Astrocyte of the hippocampus (primary cell): ENCODE measurements around the gene HS1BP3.

Experiments
- DNase-seq: peaks from one replicate; pipeline ENCODE4 v3.0.0; 2011; ENCODE audit warnings: low read depth, low spot score

Gene HS1BP3, protein sequence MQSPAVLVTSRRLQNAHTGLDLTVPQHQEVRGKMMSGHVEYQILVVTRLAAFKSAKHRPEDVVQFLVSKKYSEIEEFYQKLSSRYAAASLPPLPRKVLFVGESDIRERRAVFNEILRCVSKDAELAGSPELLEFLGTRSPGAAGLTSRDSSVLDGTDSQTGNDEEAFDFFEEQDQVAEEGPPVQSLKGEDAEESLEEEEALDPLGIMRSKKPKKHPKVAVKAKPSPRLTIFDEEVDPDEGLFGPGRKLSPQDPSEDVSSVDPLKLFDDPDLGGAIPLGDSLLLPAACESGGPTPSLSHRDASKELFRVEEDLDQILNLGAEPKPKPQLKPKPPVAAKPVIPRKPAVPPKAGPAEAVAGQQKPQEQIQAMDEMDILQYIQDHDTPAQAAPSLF

DNA sequence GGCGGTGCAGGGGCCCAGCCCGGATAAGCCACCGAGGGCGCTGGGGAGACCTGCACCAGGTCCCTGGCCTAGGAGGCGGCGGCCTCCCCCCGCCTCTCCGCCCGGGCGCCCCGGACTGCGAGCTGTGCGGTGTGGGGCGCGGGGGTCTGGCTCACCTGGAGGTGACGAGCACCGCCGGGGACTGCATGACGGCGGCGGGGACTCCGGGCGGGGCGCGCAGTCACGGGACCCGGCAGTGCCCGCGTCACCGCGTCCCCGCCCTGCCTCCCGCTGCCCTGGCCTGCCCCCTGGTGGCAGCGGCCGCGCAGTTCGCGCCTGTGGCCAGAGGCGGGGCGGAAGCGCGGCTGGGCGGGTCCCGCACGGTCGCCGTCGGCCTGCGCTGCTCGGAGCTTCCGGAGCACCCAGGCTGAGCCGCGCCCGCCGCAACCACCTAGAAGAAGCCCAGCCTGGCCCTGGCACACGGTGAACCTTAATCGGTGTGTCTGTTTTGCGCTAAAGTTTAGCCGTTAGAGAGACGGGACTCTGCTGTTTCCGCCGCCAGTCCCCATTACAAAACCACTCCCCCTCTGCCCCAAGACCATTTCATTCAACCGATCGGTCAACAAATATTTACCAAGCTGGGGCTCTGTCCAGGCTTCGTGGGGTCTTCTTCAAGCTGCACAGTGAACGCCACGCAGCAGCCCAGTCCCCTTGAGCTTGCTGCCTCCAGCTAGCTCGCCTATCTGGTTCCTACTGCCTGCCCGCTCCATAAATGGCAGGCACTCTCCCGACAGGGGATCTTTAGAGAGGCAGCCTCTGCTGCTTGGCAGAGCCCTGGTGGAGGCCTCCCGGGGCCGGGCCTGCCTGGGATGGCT lies at the start of gene HS1BP3:
Gene HS1BP3, minus strand, starts transcription at position 222 of the 854 bp plus-strand sequence. Its CDS starts 35 bp downstream, at position 187.
- DNase-seq, result peak; percentile 95

DNA sequence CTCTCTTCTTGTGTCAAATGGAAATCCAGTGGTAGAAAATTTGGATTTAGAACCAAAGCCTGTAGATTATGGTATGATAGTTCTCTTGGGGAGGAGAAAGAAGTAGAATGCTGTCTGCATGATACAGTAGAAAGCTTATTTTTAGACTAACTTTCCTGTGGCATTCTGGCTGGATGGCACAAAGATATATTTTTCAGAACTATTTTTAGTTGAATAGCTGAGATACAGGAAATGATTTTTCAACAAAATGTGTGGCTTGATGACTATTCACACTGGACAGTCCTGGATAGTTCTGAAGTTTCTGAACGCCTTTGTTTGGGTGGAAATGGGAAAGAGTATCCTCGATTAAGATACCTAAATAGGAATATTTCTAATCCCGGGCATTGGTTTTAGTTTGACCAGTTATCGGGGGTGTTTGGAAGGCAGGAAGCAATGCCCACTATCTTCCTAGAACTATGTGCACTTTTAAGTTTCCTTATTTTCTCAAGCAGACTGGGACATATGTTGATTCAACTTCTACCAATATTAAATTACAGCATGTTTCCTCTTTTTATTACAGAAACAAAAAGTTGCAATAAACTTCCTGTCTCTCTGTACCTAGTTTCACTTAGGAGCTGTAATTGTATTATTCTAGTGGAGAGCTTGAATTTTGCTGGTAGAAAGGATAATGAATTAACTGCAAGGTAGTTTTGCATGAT lies 48.2 kb upstream of the HS1BP3 start:
- DNase-seq, result no peak

DNA sequence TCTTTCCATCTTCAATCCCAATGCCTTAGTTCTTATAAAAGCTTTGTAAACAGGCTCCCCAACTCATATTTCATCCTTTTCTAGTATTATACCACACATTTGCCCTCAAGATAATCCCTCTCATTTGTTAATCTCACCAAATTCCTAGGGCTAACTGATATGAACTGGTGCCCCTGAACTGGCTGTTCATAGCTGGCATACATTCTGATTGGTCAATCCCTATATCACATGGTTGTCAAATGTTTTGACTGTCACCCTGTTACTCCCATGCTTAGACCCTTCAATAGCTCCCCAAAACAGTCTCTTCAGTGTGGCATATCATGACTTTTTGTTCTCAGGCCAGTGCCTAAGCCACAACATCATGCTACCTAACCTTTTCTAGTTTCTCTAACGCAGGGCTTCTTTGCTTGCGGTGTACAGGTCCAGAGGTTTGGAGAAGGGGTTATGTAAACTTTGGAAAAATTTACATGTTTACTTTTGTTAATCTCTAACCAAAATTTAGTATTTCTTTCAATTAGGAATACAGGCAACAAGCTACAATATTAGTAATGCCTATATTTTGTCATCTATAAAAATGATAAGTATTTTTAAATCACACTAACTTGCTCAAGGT lies 46.5 kb upstream of the HS1BP3 start:
- DNase-seq, result no peak

DNA sequence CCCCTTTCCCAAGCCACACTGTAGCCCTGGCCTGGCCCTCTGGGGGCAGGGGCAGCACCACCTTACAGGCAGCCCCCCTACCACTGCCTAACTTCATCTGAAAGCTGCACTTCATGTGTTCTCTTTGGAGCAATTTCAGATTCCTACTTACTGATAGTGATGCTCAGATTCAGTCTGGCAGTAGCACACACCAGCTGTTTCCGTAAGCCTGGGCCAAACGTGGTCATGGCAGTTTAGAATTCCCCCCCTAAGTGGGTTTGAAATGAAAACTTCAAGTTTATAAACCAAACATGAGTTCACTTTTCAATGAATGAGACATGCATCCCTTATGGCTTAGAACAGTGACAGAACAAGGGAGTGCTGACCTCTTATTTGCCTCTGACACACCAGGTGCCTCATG lies 45.5 kb upstream of the HS1BP3 start:
- DNase-seq, result no peak

DNA sequence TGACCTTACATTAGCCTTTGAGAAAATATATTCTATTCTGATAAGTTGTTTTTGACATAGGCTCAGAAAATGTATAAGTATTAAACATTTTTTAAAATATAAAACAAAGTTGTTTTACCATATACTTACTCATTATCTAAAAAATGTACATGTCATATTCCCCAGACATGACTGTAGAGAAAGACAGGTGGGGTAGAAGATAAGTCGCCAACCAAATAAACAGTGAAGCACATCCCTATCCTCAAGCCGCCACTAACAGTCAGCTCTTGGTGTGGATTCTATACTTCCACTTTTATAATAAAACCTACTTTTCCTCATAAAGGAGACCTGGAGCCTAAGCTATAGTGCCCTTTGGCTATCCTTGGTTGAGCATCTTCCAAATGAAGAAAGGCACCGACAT lies 42.4 kb upstream of the HS1BP3 start:
- DNase-seq, result no peak

DNA sequence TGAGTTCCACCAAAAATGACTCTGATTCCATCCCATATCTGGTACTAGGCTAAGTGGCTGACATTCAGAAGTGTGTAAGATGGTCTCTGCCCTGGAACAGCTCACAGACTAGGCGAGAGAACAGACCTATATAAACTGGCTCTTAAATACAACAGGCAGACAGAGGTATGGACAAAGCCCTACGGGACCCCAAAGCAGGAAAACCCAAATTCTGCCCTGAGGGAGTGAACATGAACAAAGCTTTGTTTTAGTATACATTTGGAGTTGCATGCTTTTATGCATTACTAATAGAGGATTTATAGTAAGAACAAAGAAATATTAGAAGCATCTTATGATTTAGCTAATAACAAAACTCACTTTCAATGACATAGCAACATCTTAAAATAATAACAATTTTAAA lies 41.2 kb upstream of the HS1BP3 start:
- no peak for DNase-seq

DNA sequence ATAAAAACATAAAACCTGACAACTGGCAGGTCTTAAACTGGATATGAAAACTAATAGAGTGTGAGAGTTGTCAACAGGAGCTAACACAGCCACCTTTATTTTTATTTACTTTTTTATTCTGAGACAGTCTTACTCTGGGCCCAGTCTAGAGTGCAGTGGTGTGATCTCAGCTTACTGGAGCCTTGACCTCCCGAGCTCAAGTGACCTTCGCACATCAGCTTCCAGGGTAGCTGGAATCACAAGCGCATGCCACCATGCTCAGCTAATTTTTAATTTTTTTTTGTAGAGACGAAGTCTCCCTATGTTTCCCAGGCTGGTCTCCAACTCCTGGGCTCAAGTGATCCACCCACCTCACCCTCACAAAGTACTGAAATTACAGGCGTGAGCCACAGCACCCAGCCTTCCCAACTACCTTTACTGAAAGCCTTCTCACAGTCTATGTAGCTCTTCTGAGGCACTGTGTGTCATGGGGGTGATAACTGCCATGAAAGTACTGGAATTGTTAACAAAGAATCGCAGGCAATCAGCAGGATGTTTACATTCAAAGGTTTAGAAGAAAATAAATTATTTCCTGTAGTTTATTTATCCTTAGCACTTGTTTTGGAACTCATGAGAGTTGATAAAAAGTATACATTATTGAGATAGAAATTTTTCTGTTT lies 40.3 kb upstream of the HS1BP3 start:
- no peak for DNase-seq

DNA sequence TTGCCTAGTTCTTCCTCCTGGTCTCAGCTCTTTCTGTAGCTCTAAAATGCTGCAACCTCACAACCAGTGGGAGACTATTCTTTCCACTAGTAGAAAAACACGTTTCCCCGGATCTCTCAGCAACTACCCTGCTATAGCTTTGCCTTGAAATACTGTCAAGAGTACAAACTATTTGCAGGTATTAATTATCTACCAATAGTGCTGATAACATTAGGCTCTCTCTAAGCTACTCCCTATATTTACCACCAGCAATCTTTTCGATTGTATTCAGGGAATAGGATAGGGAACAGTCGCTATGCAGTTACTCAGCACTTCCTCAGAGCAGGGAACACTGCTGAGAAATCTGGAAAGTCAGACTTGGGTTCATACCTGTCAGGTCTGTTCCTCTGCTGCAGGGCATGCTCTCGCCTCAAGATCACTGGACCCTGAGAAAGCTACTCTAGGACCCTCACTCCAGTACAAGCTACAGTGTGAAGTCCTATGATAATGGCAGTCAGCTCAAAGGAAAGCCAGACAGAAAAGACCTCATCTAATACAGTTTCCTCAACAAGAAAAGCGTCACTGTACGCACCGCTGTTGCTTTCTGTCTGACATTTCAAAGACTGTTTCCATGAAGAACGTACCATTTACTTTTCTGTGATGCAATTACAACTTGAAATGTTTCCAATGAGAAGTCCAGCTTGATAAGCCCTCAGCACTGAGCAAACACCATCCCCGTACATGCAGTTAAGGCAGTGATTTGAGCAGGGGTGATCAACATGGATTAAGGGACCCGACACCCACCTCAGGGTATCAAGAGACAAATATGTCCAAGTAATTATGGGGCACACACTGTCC lies 38.7 kb upstream of the HS1BP3 start:
- no peak for DNase-seq

DNA sequence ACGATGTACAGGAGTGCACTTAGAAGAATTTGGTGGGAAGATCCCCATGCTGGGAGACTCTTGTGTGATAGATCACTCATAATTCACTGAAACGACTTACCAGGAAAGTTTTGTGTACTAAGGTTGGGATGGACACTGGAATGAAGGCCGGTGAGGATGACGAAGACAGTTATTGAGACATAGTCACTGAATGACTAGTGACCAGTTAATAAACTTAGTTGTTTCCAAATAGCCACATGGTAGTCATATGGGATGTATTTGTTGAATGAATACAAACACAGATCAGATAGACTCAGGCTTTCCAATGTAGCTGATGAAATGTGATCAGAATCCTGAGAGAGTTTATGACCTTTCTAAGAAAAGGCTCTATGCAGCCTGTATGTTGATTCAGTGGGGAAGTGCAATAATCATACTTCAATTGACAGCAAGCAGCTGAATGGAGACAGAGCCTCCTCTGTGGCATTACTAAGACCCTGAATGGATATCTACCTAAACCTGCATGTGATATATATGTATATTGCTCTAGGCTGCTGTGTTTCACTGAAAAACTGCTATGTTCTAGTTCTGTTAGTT lies 36.4 kb upstream of the HS1BP3 start:
- DNase-seq, result no peak

DNA sequence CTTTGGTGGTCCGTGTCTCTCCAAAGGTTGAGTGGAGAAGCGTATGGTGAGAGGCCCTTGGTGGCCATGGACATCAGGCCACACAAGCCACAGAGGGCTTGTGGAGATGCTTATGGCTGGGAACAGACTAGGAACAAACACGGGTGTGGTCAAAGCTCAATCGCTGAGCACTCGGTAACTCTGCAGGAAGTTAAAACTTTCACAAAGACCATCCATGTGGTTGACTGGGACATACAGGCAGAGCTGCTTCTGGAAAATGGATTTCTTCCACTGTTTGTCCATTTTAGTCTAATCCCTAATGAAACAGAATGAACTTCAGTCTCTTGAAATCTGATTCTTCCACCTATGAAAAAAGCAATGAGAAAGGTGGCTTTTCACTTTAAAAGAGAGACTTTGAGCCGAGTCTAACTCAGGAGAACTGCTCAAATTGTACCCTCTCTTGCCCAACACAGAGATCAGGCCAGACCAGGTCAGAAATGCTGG lies 33.7 kb upstream of the HS1BP3 start:
- DNase-seq, result no peak

DNA sequence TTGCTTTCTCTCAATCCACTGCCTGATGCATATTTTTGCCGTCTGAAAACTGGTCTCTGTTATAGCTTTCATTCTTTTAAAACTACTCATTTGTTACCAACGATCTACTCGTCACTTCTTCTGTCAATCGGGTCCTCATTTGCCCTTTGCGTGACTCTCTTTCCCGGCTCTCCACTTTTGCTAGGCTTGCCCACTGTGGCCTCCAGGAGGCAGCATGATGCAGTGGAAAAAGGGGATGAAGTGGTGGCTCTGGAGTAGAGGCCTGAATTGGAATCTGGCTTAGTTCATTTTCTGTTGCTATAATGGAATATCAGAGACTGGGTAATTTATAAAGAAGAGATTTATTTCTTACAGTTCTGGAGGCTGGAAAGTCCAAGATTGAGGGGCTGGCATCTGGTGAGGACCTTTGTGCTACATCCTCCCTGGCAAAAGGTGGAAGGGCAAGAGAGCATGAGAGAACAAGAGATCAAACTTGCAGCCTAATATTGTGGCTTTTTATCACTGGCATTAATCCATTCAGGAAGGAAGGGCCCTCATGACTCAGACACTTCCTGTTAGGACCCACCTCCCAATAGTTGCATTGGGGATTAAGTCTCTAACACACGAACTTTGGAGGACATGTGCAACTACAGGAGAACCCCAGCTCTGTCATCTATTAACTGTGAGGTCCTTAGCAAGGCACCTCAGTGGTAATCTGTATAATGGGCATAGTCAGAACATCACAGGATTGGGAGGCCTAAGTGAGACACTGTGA lies 31.4 kb upstream of the HS1BP3 start:
- DNase-seq, result no peak

DNA sequence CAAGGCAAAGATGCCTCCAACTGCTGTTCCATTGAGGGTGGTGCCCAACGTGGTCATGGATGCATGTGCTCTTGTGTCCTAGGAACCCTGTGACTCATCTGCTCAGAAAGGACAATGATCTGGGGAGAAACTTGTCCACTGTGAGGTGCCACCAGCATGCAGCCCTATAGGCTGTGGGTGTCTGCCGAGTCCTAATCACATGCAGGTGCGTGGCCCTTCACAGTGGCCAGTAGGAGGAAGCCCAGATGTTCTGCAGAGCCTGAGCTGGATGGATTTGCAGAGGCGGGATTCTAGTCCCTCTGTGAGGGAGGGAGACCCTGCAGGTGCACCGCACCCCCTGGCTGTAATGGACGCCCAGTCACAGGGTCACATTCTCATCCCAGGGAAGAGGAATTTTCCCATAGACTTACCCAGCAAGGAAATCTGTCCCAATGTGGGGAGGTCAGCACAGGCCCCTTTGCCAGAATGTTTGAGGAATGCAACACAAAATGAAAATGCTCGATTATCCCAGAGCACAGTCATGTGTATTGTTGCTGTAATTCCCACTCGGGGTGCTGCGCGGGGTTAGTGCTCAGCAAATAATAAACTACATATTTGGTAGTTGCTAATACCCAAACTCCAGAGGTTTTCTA lies 30.0 kb upstream of the HS1BP3 start:
- no peak for DNase-seq

DNA sequence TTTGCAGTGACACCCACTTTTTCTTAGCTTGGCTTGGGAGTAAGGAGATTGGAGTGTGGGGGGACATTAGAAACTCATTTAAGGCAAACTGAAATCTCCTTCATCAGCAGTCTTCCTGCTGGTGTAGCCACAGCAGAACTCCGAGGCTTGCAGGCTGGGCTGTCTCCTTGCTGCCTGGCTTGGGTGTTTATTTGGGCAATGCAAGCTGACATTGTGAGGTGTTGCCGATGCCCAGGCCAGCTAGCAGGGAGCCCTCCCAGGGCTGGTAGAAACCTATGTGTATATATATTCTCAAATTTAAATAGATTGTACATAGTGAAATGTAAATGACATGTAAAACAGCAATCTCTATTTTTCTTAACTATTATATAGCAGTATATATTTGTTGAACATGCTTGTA lies 27.9 kb upstream of the HS1BP3 start:
- no peak for DNase-seq

DNA sequence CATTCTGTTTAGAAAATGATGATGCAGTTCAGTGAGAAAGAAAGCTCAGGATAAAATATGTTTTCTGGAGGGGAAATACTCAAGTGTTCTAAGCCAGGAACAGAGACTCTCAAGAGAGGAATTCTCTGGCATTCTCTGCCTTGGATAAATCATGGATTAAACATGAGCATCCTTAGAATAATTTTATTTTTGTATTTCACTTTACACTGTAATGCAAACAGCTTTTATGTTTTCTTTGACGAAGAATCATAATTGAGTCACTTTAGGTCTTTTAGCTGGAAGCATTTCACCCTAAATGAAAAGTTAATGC lies 27.1 kb upstream of the HS1BP3 start:
- no peak for DNase-seq

DNA sequence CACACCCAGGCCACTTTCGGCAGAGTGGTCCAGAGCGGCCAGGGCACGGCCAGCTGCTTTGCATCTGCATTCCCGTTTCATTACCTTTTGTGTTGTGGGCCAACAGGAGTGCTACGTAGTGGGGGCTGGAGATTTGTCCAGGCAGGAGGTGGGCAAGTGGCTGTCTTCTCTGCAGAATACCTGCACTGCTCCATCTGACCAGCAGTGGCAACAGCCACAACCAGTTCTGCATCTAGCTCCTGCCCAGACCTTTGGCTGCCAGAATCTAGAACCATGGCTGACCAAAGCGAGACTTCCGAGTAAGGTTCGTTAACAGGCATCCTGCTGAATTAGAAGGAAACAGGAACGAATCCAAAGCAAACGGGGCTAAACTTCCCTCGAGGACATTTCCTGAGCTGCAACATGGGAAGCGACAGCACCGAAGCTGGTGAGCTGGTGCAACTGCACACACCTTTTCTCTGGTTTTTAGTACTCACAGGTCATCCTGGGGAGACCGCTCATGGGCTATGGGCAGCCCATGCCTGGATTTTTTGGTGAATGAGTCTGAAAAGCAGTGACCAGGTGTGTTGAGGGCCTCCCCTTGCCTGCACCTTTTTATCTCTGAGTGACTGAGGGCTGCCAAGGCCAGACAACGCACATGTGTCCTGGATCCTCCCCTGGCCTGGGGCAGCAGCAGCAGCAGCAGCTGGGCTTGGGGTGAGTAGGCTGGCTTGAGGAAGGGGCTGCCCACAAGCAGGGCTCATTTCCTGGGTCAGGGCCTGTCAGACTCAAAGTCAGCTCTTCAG lies 26.6 kb upstream of the HS1BP3 start:
- no peak for DNase-seq

DNA sequence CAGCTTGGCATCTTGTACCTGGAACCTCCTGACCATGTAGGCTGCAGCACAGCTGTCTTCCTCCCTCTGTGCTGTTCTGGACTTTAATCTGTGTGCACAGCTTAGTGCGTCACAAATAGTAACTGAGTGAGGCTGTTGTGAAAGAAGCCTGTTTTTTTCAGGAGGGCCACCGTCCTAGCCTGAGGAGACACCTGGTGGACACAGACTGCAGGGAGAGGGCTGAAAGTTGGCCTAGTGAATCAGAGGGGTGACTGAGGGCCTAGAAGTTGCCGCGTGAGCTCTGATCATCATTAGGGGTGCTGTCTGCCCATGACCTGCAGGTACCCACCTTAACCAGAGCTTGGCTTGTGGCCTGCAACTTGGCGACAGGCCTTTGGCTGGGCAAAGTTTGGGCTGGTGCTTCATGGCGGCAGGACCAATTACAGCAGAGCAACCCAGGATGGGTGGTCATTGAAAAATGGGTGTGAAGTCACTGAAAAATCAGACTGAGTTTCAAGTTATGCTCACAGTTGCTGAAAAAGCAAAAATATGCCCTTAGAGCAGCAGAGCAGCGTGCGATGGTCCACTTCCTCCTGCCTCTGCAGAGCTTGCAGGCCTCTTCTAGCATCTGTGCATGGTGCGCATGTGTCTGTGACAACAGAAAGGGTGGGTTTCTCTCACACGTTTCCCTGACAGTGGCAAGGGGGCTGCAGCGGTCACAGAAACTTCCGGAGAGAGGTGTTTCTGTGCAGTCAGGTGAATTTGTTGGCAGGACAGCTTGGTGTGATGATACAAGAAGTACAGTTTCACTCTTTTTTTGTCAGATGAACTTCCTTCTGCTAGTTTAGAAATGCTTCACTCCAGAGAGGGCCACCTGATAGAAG lies 25.7 kb upstream of the HS1BP3 start:
- no peak for DNase-seq

DNA sequence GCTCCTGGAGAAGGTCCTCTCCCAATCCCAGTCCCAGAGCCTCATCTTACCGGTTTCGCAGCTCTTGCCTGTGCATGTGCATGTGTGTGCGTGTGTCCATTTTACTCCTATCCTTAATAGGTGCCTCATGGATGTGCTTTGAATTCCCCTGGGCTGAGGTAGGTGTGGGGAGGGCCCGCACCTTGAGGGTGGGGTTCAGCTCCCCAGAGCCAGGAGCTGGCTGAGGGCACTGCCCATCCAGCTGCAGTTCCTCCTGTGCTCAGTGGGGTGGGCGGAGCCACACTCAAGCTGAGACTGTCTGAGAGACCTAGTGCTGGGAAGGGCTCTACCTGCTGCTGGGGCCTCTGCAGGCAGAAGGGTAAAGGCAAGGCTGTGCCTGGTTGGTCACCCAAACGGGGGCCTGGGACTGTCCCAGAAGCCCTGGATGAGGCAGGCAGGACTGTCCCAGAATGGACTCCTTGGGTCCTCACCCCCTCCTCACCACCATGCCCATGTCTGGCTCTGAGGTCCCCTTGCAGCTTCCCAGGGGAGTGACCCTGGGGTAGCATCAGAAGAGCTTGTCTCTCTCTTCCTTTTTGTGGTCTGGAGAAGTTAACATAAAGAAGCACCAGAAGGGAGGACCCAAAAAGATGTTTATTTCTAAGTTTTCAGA lies 24.9 kb upstream of the HS1BP3 start:
- no peak for DNase-seq
